Pulmonary artery endothelial cell (primary cell): Measurements from ENCODE around the gene MYO15B. TPM values are rescaled to one million over a fixed set of nuclear protein-coding genes. Genes with fewer than 3 reads are reported as not detected.

Experiments
- DNase-seq: peaks from one replicate; pipeline ENCODE4 v3.0.0-alpha.2; 2011; ENCODE audit warnings: low read depth, low spot score
- total RNA-seq: library from RNA; depleted of rRNA; stranded (reverse); fragments of >200 nt; gene quantifications from 2 replicates; pipeline ENCODE4 v1.2.3, GENCODE V29; 2014

Gene MYO15B
- total RNA-seq, 1 donor from 2014 or later, result 1.6 TPM

- DNase-seq, result no peak
Observed at GRCh38 chr17:75602644-75603043, 15.0 kb downstream of the MYO15B start.

GRCh38 chr17:75603123-75603522 lies 15.5 kb downstream of the MYO15B start:
- no peak for DNase-seq

- DNase-seq, result no peak
Observed at GRCh38 chr17:75604034-75604695, 16.6 kb downstream of the MYO15B start.

- no peak for DNase-seq
Observed at GRCh38 chr17:75605790-75606189, 18.2 kb downstream of the MYO15B start.

- no peak for DNase-seq
Observed at GRCh38 chr17:75607086-75607485, 19.5 kb downstream of the MYO15B start.

GRCh38 chr17:75610103-75610984 lies 22.7 kb downstream of the MYO15B start:
- no peak for DNase-seq

- no peak for DNase-seq
Observed at GRCh38 chr17:75611851-75612429, 24.3 kb downstream of the MYO15B start.

GRCh38 chr17:75612906-75613626 lies 25.5 kb downstream of the MYO15B start:
- no peak for DNase-seq

- DNase-seq, result no peak
Observed at GRCh38 chr17:75614006-75614405, 26.4 kb downstream of the MYO15B start.

- no peak for DNase-seq
Observed at GRCh38 chr17:75614556-75615270, 27.1 kb downstream of the MYO15B start.

GRCh38 chr17:75615301-75615700 lies 27.7 kb downstream of the MYO15B start:
- no peak for DNase-seq

- no peak for DNase-seq
Observed at GRCh38 chr17:75616521-75617122, 29.0 kb downstream of the MYO15B start.

- no peak for DNase-seq
Observed at GRCh38 chr17:75617218-75617617, 29.6 kb downstream of the MYO15B start.

- no peak for DNase-seq
Observed at GRCh38 chr17:75617675-75618074, 30.1 kb downstream of the MYO15B start.

- DNase-seq, result no peak
Observed at GRCh38 chr17:75619506-75620431, 32.2 kb downstream of the MYO15B start.

GRCh38 chr17:75621489-75621888 lies 33.9 kb downstream of the MYO15B start:
- DNase-seq, result no peak

GRCh38 chr17:75622076-75622475 lies 34.5 kb downstream of the MYO15B start:
- DNase-seq, result no peak

GRCh38 chr17:75622771-75623273 lies 35.2 kb downstream of the MYO15B start:
- DNase-seq, result no peak

- no peak for DNase-seq
Observed at GRCh38 chr17:75623386-75623785, 35.8 kb downstream of the MYO15B start.
